Upper lobe of right lung (tissue), 1 donor: ENCODE data around the gene DRD2. TPM values are rescaled to one million over a fixed set of nuclear protein-coding genes. Genes with fewer than 3 reads are reported as not detected.

Source experiments
- ATAC-seq: fragments of 200-7000 bp; cut with Tn5 transposase; one replicate; pipeline ENCODE4 v1.9.1; 2020; ENCODE audit warnings: mild to moderate bottlenecking, moderate library complexity
- DNase-seq: peaks from one replicate; pipeline ENCODE4 v3.0.0-alpha.2; 2020
- H3K27ac ChIP-seq: fragments of 200-600 bp; one replicate; pipeline ENCODE4 v1.8.0; 2022
- H3K27me3 ChIP-seq: fragments of 200-600 bp; one replicate; pipeline ENCODE4 v1.8.0; 2022; ENCODE audit warnings: mild to moderate bottlenecking
- H3K36me3 ChIP-seq: fragments of 200-600 bp; one replicate; pipeline ENCODE4 v1.8.0; 2022
- H3K4me1 ChIP-seq: fragments of 200-600 bp; one replicate; pipeline ENCODE4 v1.8.0; 2022
- H3K4me3 ChIP-seq: fragments of 200-600 bp; one replicate; pipeline ENCODE4 v1.8.0; 2022; ENCODE audit warnings: mild to moderate bottlenecking
- H3K9me3 ChIP-seq: fragments of 200-600 bp; one replicate; pipeline ENCODE4 v1.8.0; 2022
- intact Hi-C: fragments of 100-400 bp; cut with DNase I; formaldehyde crosslinking; loops from one replicate; pipeline ENCODE4 v1.11.0; 2022
- total RNA-seq: library from RNA; stranded (reverse); fragmentation: NEBNext Ultra II Directional; extraction: Animal tissue kit (Norgen Biotek cat#: 25700); gene quantifications from one replicate; pipeline ENCODE4 v1.2.1, GENCODE V29; 2021
- TF ChIP-seq, protein P1 (sequence below): fragments of 200-600 bp; IDR thresholded peaks from one replicate; pipeline ENCODE4 v1.8.0; 2022; ENCODE audit warnings: antibody characterized with exemption
- donor health status: DM: no; HTN: yes; CAD: no; lungs with severe emphysema.

The DRD2 gene
- total RNA-seq, 1 donor from 2014 or later = not detected

DNA sequence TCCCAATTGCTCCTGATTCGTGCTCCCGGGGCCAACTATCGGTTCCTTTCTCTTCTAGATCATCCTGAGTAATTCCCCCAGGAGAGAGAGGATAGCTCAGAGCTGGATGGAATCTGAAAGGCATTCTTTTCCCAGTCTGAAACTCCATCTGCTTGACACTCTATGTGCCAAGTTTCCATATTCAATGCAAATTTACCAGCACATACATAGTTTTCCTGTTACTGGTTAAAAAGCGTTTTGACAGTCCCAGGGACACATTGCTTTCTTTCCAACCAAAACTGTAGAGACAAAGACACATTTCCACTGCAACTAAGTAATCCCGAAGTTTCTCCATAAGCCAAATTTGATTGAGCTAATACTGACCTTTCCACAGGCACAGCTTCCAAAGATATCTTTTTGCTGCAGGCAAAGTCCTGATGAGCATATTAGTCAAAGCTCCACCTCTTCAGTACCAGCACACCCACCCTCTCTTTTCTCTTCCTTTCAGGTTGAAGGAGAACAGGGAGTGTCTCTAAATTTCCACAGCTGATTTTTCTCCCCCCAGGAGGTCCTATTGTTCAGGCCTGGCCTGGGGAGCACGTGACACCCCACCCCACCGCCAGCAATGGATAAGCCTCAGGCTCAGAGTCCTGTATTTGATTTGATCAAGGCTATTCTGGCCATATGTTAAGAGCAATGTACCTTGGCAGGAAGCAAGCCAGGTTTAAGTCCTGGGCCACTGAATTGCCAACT is 97.4 kb downstream of the DRD2 start:
- intact Hi-C loops = no loop called here
- H3K4me1 ChIP-seq = no peaks in the 10 kb centered on the region
- no peaks in the 10 kb centered on the region for H3K36me3 ChIP-seq
- H3K27ac ChIP-seq = no peak overlapping the region
- no peaks in the 10 kb centered on the region for H3K27me3 ChIP-seq
- TF ChIP-seq, protein P1, sequence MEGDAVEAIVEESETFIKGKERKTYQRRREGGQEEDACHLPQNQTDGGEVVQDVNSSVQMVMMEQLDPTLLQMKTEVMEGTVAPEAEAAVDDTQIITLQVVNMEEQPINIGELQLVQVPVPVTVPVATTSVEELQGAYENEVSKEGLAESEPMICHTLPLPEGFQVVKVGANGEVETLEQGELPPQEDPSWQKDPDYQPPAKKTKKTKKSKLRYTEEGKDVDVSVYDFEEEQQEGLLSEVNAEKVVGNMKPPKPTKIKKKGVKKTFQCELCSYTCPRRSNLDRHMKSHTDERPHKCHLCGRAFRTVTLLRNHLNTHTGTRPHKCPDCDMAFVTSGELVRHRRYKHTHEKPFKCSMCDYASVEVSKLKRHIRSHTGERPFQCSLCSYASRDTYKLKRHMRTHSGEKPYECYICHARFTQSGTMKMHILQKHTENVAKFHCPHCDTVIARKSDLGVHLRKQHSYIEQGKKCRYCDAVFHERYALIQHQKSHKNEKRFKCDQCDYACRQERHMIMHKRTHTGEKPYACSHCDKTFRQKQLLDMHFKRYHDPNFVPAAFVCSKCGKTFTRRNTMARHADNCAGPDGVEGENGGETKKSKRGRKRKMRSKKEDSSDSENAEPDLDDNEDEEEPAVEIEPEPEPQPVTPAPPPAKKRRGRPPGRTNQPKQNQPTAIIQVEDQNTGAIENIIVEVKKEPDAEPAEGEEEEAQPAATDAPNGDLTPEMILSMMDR = no peak
- no peak overlapping the region for H3K4me3 ChIP-seq
- no peak for DNase-seq
- ATAC-seq = no peak
- H3K9me3 ChIP-seq = no peaks in the 10 kb centered on the region

DNA sequence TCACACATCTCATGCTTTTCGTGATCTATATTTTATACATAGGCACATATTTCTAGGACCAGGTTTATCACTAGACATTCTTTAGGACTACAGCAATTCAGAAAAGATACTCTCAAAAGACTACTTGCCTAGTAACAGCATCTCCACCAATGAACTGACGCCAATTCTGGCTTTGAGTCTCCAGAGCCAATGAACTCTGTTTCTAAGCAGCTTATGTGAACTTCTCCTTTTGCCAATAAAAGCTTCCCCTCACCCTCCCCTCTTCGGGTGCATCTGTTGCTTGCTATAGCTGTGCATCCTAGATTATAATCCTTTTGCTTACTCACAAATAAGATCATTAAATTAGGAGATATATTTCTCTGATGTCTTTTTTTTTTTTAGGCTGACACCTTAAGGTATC is 99.0 kb downstream of the DRD2 start:
- DNase-seq (no peak), ATAC-seq (peak; percentile 71)
- no peak overlapping the region for H3K27ac ChIP-seq
- intact Hi-C loops = no loop called here
- no peaks in the 10 kb centered on the region for H3K27me3 ChIP-seq
- H3K4me1 ChIP-seq = no peaks in the 10 kb centered on the region
- H3K36me3 ChIP-seq = no peaks in the 10 kb centered on the region
- H3K9me3 ChIP-seq = no peaks in the 10 kb centered on the region
- TF ChIP-seq, protein P1 = no peak
- H3K4me3 ChIP-seq = no peak overlapping the region

DNA sequence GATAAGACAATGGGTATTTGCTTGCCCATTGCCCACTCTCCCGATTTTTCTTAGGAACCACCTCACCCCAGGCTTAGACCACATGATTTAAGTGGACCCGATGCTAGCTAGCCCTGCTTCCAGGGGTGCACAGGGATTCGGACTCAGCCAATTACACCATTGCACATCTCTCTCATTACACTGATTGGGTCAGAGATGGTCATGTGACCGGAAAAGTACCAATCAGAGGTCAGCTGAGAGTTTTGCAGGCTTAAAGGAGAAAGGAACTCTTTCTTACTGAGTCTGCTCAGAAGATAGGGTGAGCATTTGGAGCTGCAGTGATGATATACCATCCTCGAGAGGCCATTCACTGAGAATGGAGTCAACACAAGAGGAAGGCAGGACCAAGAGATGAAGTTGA is 99.8 kb downstream of the DRD2 start:
- TF ChIP-seq, protein P1 = no peak
- no peaks in the 10 kb centered on the region for H3K27me3 ChIP-seq
- H3K27ac ChIP-seq = no peak overlapping the region
- H3K4me1 ChIP-seq = no peaks in the 10 kb centered on the region
- no peak overlapping the region for H3K4me3 ChIP-seq
- ATAC-seq = no peak
- no peaks in the 10 kb centered on the region for H3K36me3 ChIP-seq
- DNase-seq = no peak
- intact Hi-C loops = no loop called here
- H3K9me3 ChIP-seq = no peaks in the 10 kb centered on the region

DNA sequence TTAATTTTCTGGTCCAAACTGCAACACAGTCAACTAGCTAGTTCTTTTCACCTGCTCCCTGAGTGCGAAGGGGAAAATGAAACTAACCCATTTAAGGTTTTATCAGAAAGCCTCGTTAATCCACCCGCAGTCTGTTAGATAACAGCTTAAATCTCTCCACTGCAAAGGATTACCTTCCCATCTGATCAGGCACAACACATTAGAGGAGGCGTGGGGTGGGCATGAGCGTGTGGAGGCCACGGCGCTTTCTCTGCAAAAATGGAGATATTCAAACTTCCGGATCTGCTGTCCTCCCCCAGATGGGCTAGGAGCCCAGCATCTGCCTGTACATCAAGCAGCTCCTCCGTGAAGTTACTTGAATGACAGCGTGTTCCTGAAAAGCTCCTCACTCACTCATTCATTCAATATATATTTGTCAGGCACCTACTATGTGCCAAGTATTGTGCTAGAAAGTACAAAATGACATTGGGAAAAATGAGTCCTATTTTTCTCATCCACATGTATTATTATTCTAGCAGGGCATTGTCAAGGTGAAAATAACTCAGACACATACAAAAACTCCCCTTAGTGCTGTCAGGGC is 101.1 kb downstream of the DRD2 start:
- intact Hi-C loops = no loop called here
- DNase-seq (no peak), ATAC-seq (no peak)
- H3K27me3 ChIP-seq = no peaks in the 10 kb centered on the region
- H3K4me3 ChIP-seq = no peak overlapping the region
- TF ChIP-seq, protein P1 = no peak
- H3K27ac ChIP-seq = no peak overlapping the region
- H3K36me3 ChIP-seq = no peaks in the 10 kb centered on the region
- H3K4me1 ChIP-seq = no peaks in the 10 kb centered on the region
- H3K9me3 ChIP-seq = no peaks in the 10 kb centered on the region

DNA sequence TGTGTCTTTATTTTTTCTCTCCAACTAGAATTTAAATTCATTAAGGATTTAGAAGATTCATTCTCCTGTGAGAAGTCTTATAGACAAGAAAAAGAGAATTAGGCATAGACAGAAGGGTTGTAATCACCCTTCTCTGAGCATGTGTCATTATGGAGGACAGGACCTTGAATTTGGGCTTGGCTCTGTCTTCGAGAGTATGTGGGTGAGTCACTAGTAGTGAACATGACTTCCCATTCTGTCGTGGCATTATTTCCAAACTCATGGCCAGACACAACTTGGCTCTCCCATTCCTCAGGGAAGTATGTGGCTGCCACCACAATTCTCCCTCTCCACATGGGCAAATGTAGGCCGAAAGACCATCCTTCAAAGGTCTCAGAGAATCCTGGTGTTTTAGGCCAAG is 101.9 kb downstream of the DRD2 start:
- intact Hi-C loops = no loop called here
- peaks cover 7% of the 10 kb centered on the region for H3K36me3 ChIP-seq
- no peaks in the 10 kb centered on the region for H3K4me1 ChIP-seq
- no peaks in the 10 kb centered on the region for H3K27me3 ChIP-seq
- ATAC-seq = peak; percentile 10
- H3K9me3 ChIP-seq = no peaks in the 10 kb centered on the region
- no peak for DNase-seq
- TF ChIP-seq, protein P1 = no peak
- H3K4me3 ChIP-seq = no peak overlapping the region
- H3K27ac ChIP-seq = no peak overlapping the region
